SK-N-SH (cell line): Measurements from ENCODE around the gene AEBP1. TPM values are rescaled to one million over a fixed set of nuclear protein-coding genes. Genes with fewer than 3 reads are reported as not detected.

Experiments
- CTCF ChIA-PET: fragments of 300-600, 350-600 bp; formaldehyde crosslinking; extraction: SDS; loops from one replicate; lab custom pipeline; 2021; lab: Yijun Ruan, JAX
- POLR2A ChIA-PET: fragments of 350-600 bp; sonication (Branson Sonifier 250); formaldehyde crosslinking; extraction: SDS; loops from one replicate; lab custom pipeline; 2020; ENCODE audit warnings: antibody characterized with exemption, inconsistent platforms; lab: Yijun Ruan, JAX
- DNase-seq: peaks from one replicate; pipeline ENCODE4 v3.0.0; 2012
- H2AFZ ChIP-seq: fragments of 200-600 bp; sonication (generic); 2 replicates; pipeline ENCODE4 v1.8.1; 2016; ENCODE audit warnings: antibody characterized with exemption, mild to moderate bottlenecking, low read depth
- H3F3A ChIP-seq: fragments of 200-600 bp; sonication (generic); replicated peaks from 2 replicates; pipeline ENCODE3; 2016; ENCODE audit warnings: antibody characterized with exemption, mild to moderate bottlenecking; ENCODE audit not compliant: insufficient read depth
- H3K27ac ChIP-seq, 2 experiments: fragments of 200-500 bp in 1 of 2; fragments of 200-600 bp in 1 of 2; sonication (Bioruptor generic) in 1 of 2; sonication (generic), shearing (Covaris generic) in 1 of 2; 2 replicates each; pipeline versions ENCODE4 v1.5.1 to v1.6.1; 2014 to 2016; ENCODE audit warnings: low read depth in 2 of 2, inconsistent platforms in 1 of 2, low read length in 1 of 2, mild to moderate bottlenecking in 1 of 2, mixed read lengths in 1 of 2
- H3K27me3 ChIP-seq: fragments of 200-600 bp; sonication (generic), shearing (Covaris generic); 2 replicates; pipeline ENCODE4 v1.6.1; 2016; ENCODE audit warnings: mixed run types; ENCODE audit not compliant: insufficient read depth
- H3K36me3 ChIP-seq, 2 experiments: fragments of 200-500 bp in 1 of 2; fragments of 200-600 bp in 1 of 2; sonication (Bioruptor generic) in 1 of 2; sonication (generic) in 1 of 2; replicated peaks in 1 of 2; 2 replicates each; pipeline versions ENCODE3 to v1.5.1; 2014 to 2016; ENCODE audit warnings: low read length in 1 of 2, mild to moderate bottlenecking in 1 of 2; ENCODE audit not compliant: insufficient read depth in 2 of 2, control insufficient read depth in 1 of 2
- H3K4me1 ChIP-seq, 2 experiments: fragments of 200-500 bp in 1 of 2; fragments of 200-600 bp in 1 of 2; sonication (Bioruptor generic) in 1 of 2; sonication (generic), shearing (Covaris generic) in 1 of 2; 2 replicates each; pipeline versions ENCODE4 v1.5.1 to v1.6.1; 2014 to 2016; ENCODE audit warnings: low read depth in 1 of 2, low read length in 1 of 2, mixed run types in 1 of 2; ENCODE audit not compliant: insufficient read depth in 2 of 2, control insufficient read depth in 1 of 2
- H3K4me2 ChIP-seq: fragments of 200-600 bp; sonication (generic), shearing (Covaris generic); 2 replicates; pipeline ENCODE4 v1.6.1; 2017; ENCODE audit warnings: mixed run types
- H3K4me3 ChIP-seq, 2 experiments: fragments of 200-500 bp in 1 of 2; fragments of 200-600 bp in 1 of 2; sonication (Bioruptor generic) in 1 of 2; sonication (generic), shearing (Covaris generic) in 1 of 2; 2 replicates each; pipeline versions ENCODE4 v1.5.1 to v1.8.1; 2014 to 2016; ENCODE audit warnings: low read depth in 2 of 2, inconsistent platforms in 1 of 2, low read length in 1 of 2, mild to moderate bottlenecking in 1 of 2, mixed read lengths in 1 of 2, moderate library complexity in 1 of 2
- H3K79me2 ChIP-seq: fragments of 200-600 bp; sonication (generic); 2 replicates; pipeline ENCODE4 v1.8.1; 2017; ENCODE audit warnings: mild to moderate bottlenecking; ENCODE audit not compliant: insufficient read depth
- H3K9ac ChIP-seq: fragments of 200-600 bp; sonication (generic); 2 replicates; pipeline ENCODE4 v1.6.1; 2017; ENCODE audit warnings: mixed run types
- H3K9me2 ChIP-seq: fragments of 200-600 bp; sonication (generic); 2 replicates; pipeline ENCODE4 v1.6.1; 2017; ENCODE audit warnings: mixed run types
- H3K9me3 ChIP-seq: fragments of 200-600 bp; sonication (generic); 2 replicates; pipeline ENCODE4 v1.6.1; 2017; ENCODE audit warnings: mixed run types, mild to moderate bottlenecking, moderate library complexity
- H4K20me1 ChIP-seq: fragments of 200-600 bp; sonication (generic); 2 replicates; pipeline ENCODE4 v1.6.1; 2017; ENCODE audit warnings: mild to moderate bottlenecking, mixed run types; ENCODE audit not compliant: insufficient read depth
- CTCF ChIP-seq: fragments of 200-600 bp; sonication (generic); IDR thresholded peaks from 2 replicates; pipeline ENCODE4 v1.6.1; 2017; ENCODE audit warnings: antibody characterized with exemption, mild to moderate bottlenecking, moderate library complexity
- FOXM1 ChIP-seq: IDR thresholded peaks from 2 replicates; pipeline ENCODE4 v1.4.0; 2012; ENCODE audit warnings: low read depth, mild to moderate bottlenecking
- IRF3 ChIP-seq: fragments of 150-350 bp; IDR thresholded peaks from 2 replicates; pipeline ENCODE4 v1.6.1; 2016; ENCODE audit warnings: mild to moderate bottlenecking, low read depth, low read length
- MAX ChIP-seq: IDR thresholded peaks from 2 replicates; pipeline ENCODE4 v1.4.0; 2012; ENCODE audit warnings: low read depth
- MXI1 ChIP-seq: IDR thresholded peaks from 2 replicates; pipeline ENCODE4 v1.6.1; 2012; ENCODE audit warnings: mild to moderate bottlenecking, low read depth, low read length, improper control_type of control experiment
- NRF1 ChIP-seq: IDR thresholded peaks from 2 replicates; pipeline ENCODE4 v1.6.1; 2012; ENCODE audit warnings: low read depth, mild to moderate bottlenecking, low read length
- PBX3 ChIP-seq: IDR thresholded peaks from 2 replicates; pipeline ENCODE4; 2012
- RAD21 ChIP-seq: IDR thresholded peaks from 2 replicates; pipeline ENCODE4 v1.6.1; 2012; ENCODE audit warnings: mild to moderate bottlenecking, low read length
- RCOR1 ChIP-seq: fragments of 150-350 bp; IDR thresholded peaks from 2 replicates; pipeline ENCODE4 v1.6.1; 2017; ENCODE audit warnings: antibody characterized with exemption, low read length
- RXRA ChIP-seq: IDR thresholded peaks from 2 replicates; pipeline ENCODE4 v1.4.0; 2012; ENCODE audit warnings: low read depth, mild to moderate bottlenecking, borderline replicate concordance
- SIN3A ChIP-seq: IDR thresholded peaks from 2 replicates; pipeline ENCODE4 v1.6.1; 2012; ENCODE audit warnings: low read depth, mild to moderate bottlenecking, low read length, moderate library complexity, borderline replicate concordance
- TAF1 ChIP-seq: IDR thresholded peaks from 2 replicates; pipeline ENCODE4 v1.6.1; 2012; ENCODE audit warnings: low read depth, mild to moderate bottlenecking, low read length, moderate library complexity, borderline replicate concordance
- USF1 ChIP-seq: IDR thresholded peaks from 2 replicates; pipeline ENCODE4 v1.4.0; 2012; ENCODE audit warnings: low read depth, borderline replicate concordance
- USF2 ChIP-seq: fragments of 150-350 bp; IDR thresholded peaks from 2 replicates; pipeline ENCODE4 v1.6.1; 2017; ENCODE audit warnings: antibody characterized with exemption, low read length, low read depth, borderline replicate concordance
- YY1 ChIP-seq: IDR thresholded peaks from 2 replicates; pipeline ENCODE4 v1.4.0; 2012; ENCODE audit warnings: low read depth, mild to moderate bottlenecking
- ZBTB33 ChIP-seq: IDR thresholded peaks from 2 replicates; pipeline ENCODE4 v1.4.0; 2012; ENCODE audit warnings: low read depth, borderline replicate concordance
- WGBS: methylation state at CpG from one replicate; pipeline ENCODE4 v1.1.6; 2017; ENCODE audit warnings: low lambda C conversion rate; 5-methylcytosine and 5-hydroxymethylcytosine counted together
- polyA plus RNA-seq, 3 experiments: library from polyadenylated mRNA; depleted of rRNA; stranded (reverse); fragments of >200 nt; gene quantifications; 2 replicates each; pipeline ENCODE4 v1.2.3, GENCODE V29; 2012

AEBP1 gene
- polyA plus RNA-seq, 1 of the 3 experiments (the other 2 are of a cell fraction) = 105 TPM

GRCh38 chr7:44057849-44058758, 46.0 kb upstream of the AEBP1 start:
- CTCF ChIA-PET = interaction anchor here (1.0 to 1.1 kb wide), 2 partner anchors 10 to 14 kb away, joined by 3 read pairs; partner anchors contain the start of gene DBNL
- no peak for TF ChIP-seq PBX3
- TF ChIP-seq FOXM1 = no peak
- no peak for TF ChIP-seq RCOR1
- TF ChIP-seq MAX = no peak
- no peak for TF ChIP-seq SIN3A
- no peak for TF ChIP-seq NRF1
- TF ChIP-seq, all 33 proteins: peak for 0
- peaks cover 13% of the 10 kb centered on the region for H3F3A ChIP-seq
- H3K4me2 ChIP-seq = no peak overlapping the region
- H3K79me2 ChIP-seq = peaks cover 31% of the 10 kb centered on the region
- H3K36me3 ChIP-seq = peaks cover 54 to 71% of the 10 kb centered on the region in 2 experiments
- no peaks in the 10 kb centered on the region for H3K9me3 ChIP-seq
- H3K27me3 ChIP-seq = no peaks in the 10 kb centered on the region
- no peak for DNase-seq
- WGBS = 96% methylated on average over 29 of the region's 30 CpGs
- H3K4me1 ChIP-seq = no peaks in the 10 kb centered on the region; a peak in 1 of 4 replicates
- H3K9me2 ChIP-seq = no peaks in the 10 kb centered on the region
- peaks cover 31% of the 10 kb centered on the region; the same call in 1 of the 2 replicates for H4K20me1 ChIP-seq
- H3K4me3 ChIP-seq = no peak overlapping the region
- POLR2A ChIA-PET = interaction anchor here (0.7 to 1.5 kb wide), 3 partner anchors 8 to 14 kb away, joined by 3 to 4 read pairs (median 3); partner anchors contain the start of genes DBNL and PGAM2
- no peak overlapping the region for H3K27ac ChIP-seq
- H2AFZ ChIP-seq = no peak overlapping the region
- no peak overlapping the region for H3K9ac ChIP-seq

GRCh38 chr7:44058759-44059218, 45.4 kb upstream of the AEBP1 start:
- H3K27ac ChIP-seq = no peak overlapping the region
- H3K4me2 ChIP-seq = no peak overlapping the region
- no peaks in the 10 kb centered on the region for H3K9me3 ChIP-seq
- peaks cover 30% of the 10 kb centered on the region; the same call in 1 of the 2 replicates for H4K20me1 ChIP-seq
- TF ChIP-seq USF1 (no peak), TAF1 (no peak), CTCF (no peak), USF2 (no peak), FOXM1 (no peak), YY1 (no peak), NRF1 (no peak), RAD21 (no peak), RXRA (no peak), MXI1 (no peak), IRF3 (no peak), ZBTB33 (no peak)
- peaks cover 24% of the 10 kb centered on the region for H3K79me2 ChIP-seq
- ChIA-PET POLR2A (interaction anchor here (0.7 kb wide), 1 partner anchor 14 kb away, joined by 3 read pairs; the partner anchor contains the start of gene DBNL), CTCF (interaction anchor here (1.1 kb wide), 1 partner anchor 11 kb away, joined by 3 read pairs; no protein-coding TSS in a partner anchor)
- H3K36me3 ChIP-seq = peaks cover 50 to 67% of the 10 kb centered on the region in 2 experiments
- H3K27me3 ChIP-seq = no peaks in the 10 kb centered on the region
- whole genome bisulfite sequencing = 88% methylated on average over 5 of the region's 7 CpGs
- no peak overlapping the region for H2AFZ ChIP-seq
- H3K9ac ChIP-seq = no peak overlapping the region
- H3K4me3 ChIP-seq = no peak overlapping the region
- no peaks in the 10 kb centered on the region; a peak in 1 of 4 replicates for H3K4me1 ChIP-seq
- no peaks in the 10 kb centered on the region for H3K9me2 ChIP-seq
- DNase-seq = no peak
- peaks cover 15% of the 10 kb centered on the region for H3F3A ChIP-seq
